GM18505 (cell line): ENCODE measurements around the gene SHF.

ENCODE experiments used
- ATAC-seq: cut with Tn5 transposase; IDR thresholded peaks from one replicate; pipeline ENCODE4 v1.9.1; 2021; ENCODE audit not compliant: unreplicated experiment
- POLR2A ChIP-seq: IDR thresholded peaks from 4 replicates; pipeline ENCODE4 v1.6.1; 2011; ENCODE audit warnings: borderline replicate concordance; ENCODE audit not compliant: insufficient read depth, insufficient read length; ENCODE audit errors: extremely low read depth

Gene SHF

GRCh38 chr15:45128971-45129639 is 58.7 kb downstream of the SHF start:
- no peak for ATAC-seq
- TF ChIP-seq POLR2A, result no peak

GRCh38 chr15:45126535-45127158 is 61.1 kb downstream of the SHF start:
- no peak for TF ChIP-seq POLR2A
- no peak for ATAC-seq

GRCh38 chr15:45123397-45123796 is 64.4 kb downstream of the SHF start:
- no peak for ATAC-seq
- no peak for TF ChIP-seq POLR2A

- no peak for TF ChIP-seq POLR2A
- no peak for ATAC-seq
Observed at GRCh38 chr15:45122719-45123118, 65.0 kb downstream of the SHF start.

GRCh38 chr15:45121706-45122417 is 65.9 kb downstream of the SHF start:
- no peak for TF ChIP-seq POLR2A
- ATAC-seq, result no peak

- no peak for TF ChIP-seq POLR2A
- no peak for ATAC-seq
Observed at GRCh38 chr15:45121020-45121419, 66.7 kb downstream of the SHF start.

GRCh38 chr15:45120081-45120972 is 67.4 kb downstream of the SHF start:
- ATAC-seq, result no peak
- TF ChIP-seq POLR2A, result no peak

GRCh38 chr15:45118996-45119395 is 68.8 kb downstream of the SHF start:
- no peak for TF ChIP-seq POLR2A
- ATAC-seq, result no peak

- no peak for TF ChIP-seq POLR2A
- peak; percentile 93 for ATAC-seq
Observed at GRCh38 chr15:45118131-45118588, 69.6 kb downstream of the SHF start.

- ATAC-seq, result peak; percentile 10
Observed at GRCh38 chr15:45117308-45118130, 70.2 kb downstream of the SHF start.

More at GRCh38 chr15:45117308-45118130, 70.2 kb downstream of the SHF start:
- TF ChIP-seq POLR2A, result no peak
